GM12878 (cell line): ENCODE data around the gene KLF7. TPM values are rescaled to one million over a fixed set of nuclear protein-coding genes. Genes with fewer than 3 reads are reported as not detected.

Experiments used
- ATAC-seq: fragments of 200-7000 bp; cut with Tn5 transposase; 3 replicates; pipeline ENCODE4 v1.9.1; 2020; ENCODE audit warnings: mild to moderate bottlenecking, moderate library complexity
- BruUV-seq: library from RNA; stranded (reverse); fragments of 400-500 nt; replicated peaks from 2 replicates; lab custom pipeline; 2021; lab: Mats Ljungman, UMichigan
- CTCF ChIA-PET: fragments of 300-600 bp; sonication (Branson Sonifier 250); formaldehyde crosslinking; extraction: SDS; loops from one replicate; lab custom pipeline; 2021; ENCODE audit warnings: inconsistent platforms; lab: Yijun Ruan, JAX
- POLR2A ChIA-PET: fragments of 350-600 bp; formaldehyde crosslinking; extraction: SDS; loops from one replicate; lab custom pipeline; 2021; ENCODE audit warnings: inconsistent platforms; lab: Charles Lee
- RAD21 ChIA-PET: fragments of 300-600 bp; sonication (Branson Sonifier 250); formaldehyde crosslinking; loops from one replicate; lab custom pipeline; 2023; ENCODE audit warnings: antibody characterized with exemption; ENCODE audit not compliant: unreplicated experiment; lab: Charles Lee
- SMC1A ChIA-PET: fragments of 300-600 bp; sonication (Branson Sonifier 250); formaldehyde crosslinking; loops from one replicate; lab custom pipeline; 2023; ENCODE audit not compliant: unreplicated experiment, uncharacterized antibody; lab: Charles Lee
- DNase-seq: peaks from one replicate; pipeline ENCODE4 v3.0.0-alpha.2; 2011; ENCODE audit warnings: low read depth, low spot score
- FAIRE-seq: peaks from 3 replicates; lab custom pipeline; 2011; peaks lifted over from hg19 to GRCh38; lab: Jason Lieb, UNC
- H2AFZ ChIP-seq: 2 replicates; pipeline ENCODE4 v1.6.0; 2011; ENCODE audit warnings: low read depth, low read length, control low read depth; ENCODE audit not compliant: control insufficient read depth
- H3K27ac ChIP-seq: 2 replicates; pipeline ENCODE4 v1.5.1; 2011; ENCODE audit warnings: control low read depth; ENCODE audit not compliant: control insufficient read depth, insufficient read depth
- H3K27me3 ChIP-seq, 2 experiments: replicated peaks in 1 of 2; 2 replicates each; pipeline versions ENCODE4 v1.6.0 to v1.6.1; 2011; ENCODE audit warnings: low read length in 1 of 2; ENCODE audit not compliant: control insufficient read depth in 2 of 2, insufficient read depth in 2 of 2
- H3K36me3 ChIP-seq, 2 experiments: 2 replicates each; pipeline ENCODE4 v1.5.1; 2011; ENCODE audit warnings: low read length in 1 of 2; ENCODE audit not compliant: control insufficient read depth in 2 of 2, insufficient read depth in 2 of 2
- H3K4me1 ChIP-seq: 2 replicates; pipeline ENCODE4 v1.6.1; 2011; ENCODE audit warnings: mild to moderate bottlenecking, low read length, moderate library complexity, mixed read lengths; ENCODE audit not compliant: control insufficient read depth, insufficient read depth
- H3K4me2 ChIP-seq: 2 replicates; pipeline ENCODE4 v1.6.0; 2011; ENCODE audit warnings: control low read depth; ENCODE audit not compliant: control insufficient read depth, insufficient read depth
- H3K4me3 ChIP-seq: fragments of 200-600 bp; sonication (generic); 2 replicates; pipeline ENCODE4 v1.5.1; 2016
- H3K79me2 ChIP-seq: 2 replicates; pipeline ENCODE4 v1.6.0; 2011; ENCODE audit warnings: low read length; ENCODE audit not compliant: control insufficient read depth, insufficient read depth
- H3K9ac ChIP-seq: 2 replicates; pipeline ENCODE4 v1.8.0; 2011; ENCODE audit warnings: low read length, control low read depth, mixed read lengths; ENCODE audit not compliant: control insufficient read depth, insufficient read depth
- H3K9me3 ChIP-seq: replicated peaks from 3 replicates; pipeline ENCODE4 v1.5.1; 2011; ENCODE audit warnings: mild to moderate bottlenecking, low read length; ENCODE audit not compliant: control insufficient read depth, insufficient read depth
- H4K20me1 ChIP-seq: 2 replicates; pipeline ENCODE4 v1.6.0; 2011; ENCODE audit not compliant: control insufficient read depth, insufficient read depth
- SPI1 ChIP-seq: IDR thresholded peaks from 2 replicates; pipeline ENCODE4 v1.6.1; 2011; ENCODE audit warnings: low read depth, mild to moderate bottlenecking, low read length, moderate library complexity, borderline replicate concordance; ENCODE audit not compliant: insufficient read depth
- WGBS: methylation state at CpG from one replicate; pipeline ENCODE4 v1.1.6; 2016; ENCODE audit warnings: low lambda C conversion rate; ENCODE audit not compliant: insufficient replicate concordance, insufficient coverage; ENCODE audit errors: missing lambda C conversion rate; 5-methylcytosine and 5-hydroxymethylcytosine counted together
- in situ Hi-C: fragments of 300-500 bp; cut with MboI; formaldehyde crosslinking; loops from 9 replicates; pipeline ENCODE4 v1.14.3; 2018; ENCODE audit warnings: mixed read lengths
- intact Hi-C: fragments of 100-400 bp; cut with micrococcal nuclease; formaldehyde crosslinking; loops from one replicate; pipeline ENCODE4 v1.14.2; 2022; ENCODE audit not compliant: unreplicated experiment
- polyA plus RNA-seq, 11 experiments: library from polyadenylated mRNA; depleted of rRNA in 4 of 11; unstranded in 6 of 11; stranded (reverse) in 5 of 11; fragments of >200 nt; fragmentation: Nextera tagmentation in 4 of 11; fragmentation: Illumina TruSeq in 1 of 11; extraction: Ambion mirVana in 4 of 11; extraction: Trizol in 1 of 11; gene quantifications; 1 replicate in 1 of 11; 2 replicates in 10 of 11; pipeline versions ENCODE4 v1.2.1 to v1.2.3, GENCODE V29; 2011 to 2016; ENCODE audit warnings: inconsistent platforms in 2 of 11, missing spikeins in 2 of 11, low read depth in 1 of 11
- total RNA-seq, 4 experiments: library from RNA; depleted of rRNA in 3 of 4; stranded (reverse); fragments of >200 nt in 3 of 4; fragmentation: Illumina TruSeq in 1 of 4; extraction: Trizol in 1 of 4; gene quantifications; 2 replicates each; pipeline versions ENCODE4 v1.2.1 to v1.2.3, GENCODE V29; 2013 to 2021
- TF ChIP-seq, protein P1 (sequence below): IDR thresholded peaks from 2 replicates; pipeline ENCODE4 v1.6.1; 2012; ENCODE audit warnings: mild to moderate bottlenecking, low read depth, low read length

The KLF7 gene
- total and polyA plus RNA-seq, 10 of the 15 experiments (the other 5 are each of a cell fraction or from before 2014, with no cell fraction given), result 2.4 to 24.8 (median 8.5) TPM

- RAD21 ChIA-PET, result interaction anchor here (0.8 to 4.2 kb wide), 8 partner anchors 10 to 331 kb away, joined by 3 to 58 read pairs (median 6); partner anchors contain the start of gene KLF7
- no peaks in the 10 kb centered on the region; a peak in 1 of 4 replicates for H3K36me3 ChIP-seq
- DNase-seq (no peak), FAIRE-seq (no peak), ATAC-seq (0 out of 3 replicates have a peak, but pooled peaks have one; percentile 19)
- intact Hi-C loops, result loop anchor here (5.0 kb wide), 1 partner anchor 331 kb away; no protein-coding TSS in a partner anchor
- no peak overlapping the region for H3K9ac ChIP-seq
- H3K79me2 ChIP-seq, result peaks cover 13% of the 10 kb centered on the region
- no peaks in the 10 kb centered on the region for H3K9me3 ChIP-seq
- no peak overlapping the region for H3K27ac ChIP-seq
- 73% methylated on average over 2 of the region's 2 CpGs for WGBS
- in situ Hi-C loops, result loop anchor here (5.0 kb wide), 1 partner anchor 331 kb away; no protein-coding TSS in a partner anchor
- H4K20me1 ChIP-seq, result no peaks in the 10 kb centered on the region
- peak; percentile 14; the same call in 1 of the 2 replicates for TF ChIP-seq SPI1
- TF ChIP-seq, protein P1, sequence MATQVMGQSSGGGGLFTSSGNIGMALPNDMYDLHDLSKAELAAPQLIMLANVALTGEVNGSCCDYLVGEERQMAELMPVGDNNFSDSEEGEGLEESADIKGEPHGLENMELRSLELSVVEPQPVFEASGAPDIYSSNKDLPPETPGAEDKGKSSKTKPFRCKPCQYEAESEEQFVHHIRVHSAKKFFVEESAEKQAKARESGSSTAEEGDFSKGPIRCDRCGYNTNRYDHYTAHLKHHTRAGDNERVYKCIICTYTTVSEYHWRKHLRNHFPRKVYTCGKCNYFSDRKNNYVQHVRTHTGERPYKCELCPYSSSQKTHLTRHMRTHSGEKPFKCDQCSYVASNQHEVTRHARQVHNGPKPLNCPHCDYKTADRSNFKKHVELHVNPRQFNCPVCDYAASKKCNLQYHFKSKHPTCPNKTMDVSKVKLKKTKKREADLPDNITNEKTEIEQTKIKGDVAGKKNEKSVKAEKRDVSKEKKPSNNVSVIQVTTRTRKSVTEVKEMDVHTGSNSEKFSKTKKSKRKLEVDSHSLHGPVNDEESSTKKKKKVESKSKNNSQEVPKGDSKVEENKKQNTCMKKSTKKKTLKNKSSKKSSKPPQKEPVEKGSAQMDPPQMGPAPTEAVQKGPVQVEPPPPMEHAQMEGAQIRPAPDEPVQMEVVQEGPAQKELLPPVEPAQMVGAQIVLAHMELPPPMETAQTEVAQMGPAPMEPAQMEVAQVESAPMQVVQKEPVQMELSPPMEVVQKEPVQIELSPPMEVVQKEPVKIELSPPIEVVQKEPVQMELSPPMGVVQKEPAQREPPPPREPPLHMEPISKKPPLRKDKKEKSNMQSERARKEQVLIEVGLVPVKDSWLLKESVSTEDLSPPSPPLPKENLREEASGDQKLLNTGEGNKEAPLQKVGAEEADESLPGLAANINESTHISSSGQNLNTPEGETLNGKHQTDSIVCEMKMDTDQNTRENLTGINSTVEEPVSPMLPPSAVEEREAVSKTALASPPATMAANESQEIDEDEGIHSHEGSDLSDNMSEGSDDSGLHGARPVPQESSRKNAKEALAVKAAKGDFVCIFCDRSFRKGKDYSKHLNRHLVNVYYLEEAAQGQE, result no peak
- H2AFZ ChIP-seq, result no peak overlapping the region
- no peak overlapping the region for H3K4me3 ChIP-seq
- H3K4me2 ChIP-seq, result no peak overlapping the region
- no TSS peak for BruUV-seq
- H3K27me3 ChIP-seq, result no peaks in the 10 kb centered on the region
- CTCF ChIA-PET, result interaction anchor here (0.8 to 4.2 kb wide), 6 partner anchors 13 to 335 kb away, joined by 3 to 36 read pairs (median 14); partner anchors contain the start of gene KLF7
- POLR2A ChIA-PET, result interaction anchor here (0.9 to 6.2 kb wide), 7 partner anchors 9 to 191 kb away, joined by 3 to 56 read pairs (median 3); partner anchors contain the start of gene KLF7
- peaks cover 20% of the 10 kb centered on the region for H3K4me1 ChIP-seq
- SMC1A ChIA-PET, result interaction anchor here (0.8 to 6.6 kb wide), 18 partner anchors 10 to 338 kb away, joined by 3 to 61 read pairs (median 5); partner anchors contain the start of gene KLF7
Measured at GRCh38 chr2:207141386-207141785, 24.4 kb downstream of the KLF7 start.
